ENCODE data around the gene PRICKLE2. TPM values are rescaled to one million over a fixed set of nuclear protein-coding genes. Genes with fewer than 3 reads are reported as not detected.

Gene PRICKLE2
- total RNA-seq, 1 experiment from 2014 or later = 3.2 TPM

DNA sequence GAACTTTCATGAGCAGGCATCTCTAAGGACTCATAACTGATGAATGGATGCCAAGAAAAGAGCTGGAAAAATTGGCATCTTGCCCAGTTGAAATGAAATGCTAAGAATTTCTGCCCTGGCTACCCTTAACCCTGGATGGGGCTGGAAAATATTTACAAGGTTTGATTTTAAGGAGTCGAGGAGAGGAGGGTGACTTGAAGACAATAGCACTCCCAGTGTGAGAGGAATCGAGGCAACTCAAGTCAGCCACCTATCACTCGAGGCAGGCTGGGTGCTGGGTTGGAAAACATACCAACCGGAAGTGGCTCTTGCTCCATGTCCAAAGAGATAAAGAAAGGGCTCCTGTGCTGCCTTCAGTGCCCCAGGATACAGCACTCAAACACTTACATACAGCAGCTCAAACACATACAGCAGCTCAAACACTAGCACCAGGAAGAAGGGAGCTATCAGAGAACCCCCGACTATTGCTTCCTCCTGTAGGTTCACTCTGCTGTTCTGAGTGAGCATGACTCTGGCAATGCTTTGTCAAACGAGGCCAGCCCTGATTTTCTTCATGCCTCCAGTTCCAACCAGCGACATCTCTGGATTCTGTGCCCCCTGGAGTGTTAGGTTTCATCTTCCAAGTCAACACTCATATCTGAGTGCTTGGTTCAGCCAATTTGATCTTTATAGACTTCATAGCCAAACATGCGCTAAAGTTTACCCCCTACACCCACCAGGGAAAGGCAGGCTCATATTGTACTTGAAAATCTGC, 4.9 kb downstream of the PRICKLE2 start:
- Histone ChIP-seq H2BK5ac (ENCODE audit: insufficient read length, low read length) (no peak overlapping the region), H3K27me3 (ENCODE audit: insufficient read depth, low read length) (peaks cover 9% of the 10 kb centered on the region; the same call in 1 of the 2 replicates), H3K79me1 (ENCODE audit: insufficient read depth, low read depth, low read length, poor library complexity, severe bottlenecking) (no peaks in the 10 kb centered on the region), H3K4me2 (ENCODE audit: insufficient read depth, insufficient read length, low read length) (no peak overlapping the region), H3K56ac (ENCODE audit: insufficient read length, low read depth, low read length) (no peak overlapping the region), H4K91ac (ENCODE audit: insufficient read length, low read depth, low read length) (no peak overlapping the region), H2BK12ac (ENCODE audit: insufficient read length, low read depth, low read length) (no peak overlapping the region), H3K4ac (ENCODE audit: low read depth, low read length) (no peak overlapping the region), H4K20me1 (ENCODE audit: control insufficient read depth, insufficient read depth, insufficient read length) (no peaks in the 10 kb centered on the region), H2BK120ac (ENCODE audit: low read depth, low read length, poor library complexity, severe bottlenecking) (no peak overlapping the region), H2BK15ac (ENCODE audit: low read depth, low read length) (no peak overlapping the region), H2AFZ (ENCODE audit: low read length) (no peak overlapping the region), H2BK20ac (ENCODE audit: low read depth, low read length, poor library complexity, severe bottlenecking) (no peak overlapping the region), H3K27ac (ENCODE audit: insufficient read length, low read depth, low read length) (no peak overlapping the region), H3K18ac (ENCODE audit: insufficient read length, low read depth, low read length) (no peak overlapping the region), H2AK5ac (ENCODE audit: insufficient read length, low read length) (no peak overlapping the region), H4K5ac (ENCODE audit: insufficient read length, low read depth, low read length) (no peak overlapping the region), H4K8ac (replicated peaks; ENCODE audit: insufficient read length, low read depth, low read length) (no peak overlapping the region), H3K9ac (ENCODE audit: extremely low read depth, insufficient read length, low read length) (no peak overlapping the region), H3K14ac (ENCODE audit: insufficient read depth, low read length) (no peak overlapping the region), H3K23ac (ENCODE audit: insufficient read length, low read depth, low read length) (no peak overlapping the region), H3K23me2 (ENCODE audit: insufficient read length, low read depth, low read length, poor library complexity, severe bottlenecking) (no peaks in the 10 kb centered on the region), H3T11ph (ENCODE audit: low read length) (no peak overlapping the region), H3K9me3 (ENCODE audit: control insufficient read depth, low read depth, low read length) (no peaks in the 10 kb centered on the region), H3K4me1 (ENCODE audit: insufficient read depth, low read length) (peaks cover 10% of the 10 kb centered on the region), H3K79me2 (ENCODE audit: insufficient read depth, low read length) (no peaks in the 10 kb centered on the region)
- DNase-seq = no peak
- no CpG with 5 or more reads among the region's 8 CpGs for WGBS (ENCODE audit: extremely low coverage, insufficient read length, low lambda C conversion rate)
- Mint-ChIP-seq H3K27ac (no peak overlapping the region), H3K27me3 (ENCODE audit: low read depth) (peaks cover 77% of the 10 kb centered on the region), H3K36me3 (ENCODE audit: insufficient read depth in 1 of 3, low read depth in 3 of 3) (no peaks in the 10 kb centered on the region), H3K4me1 (peaks cover 68 to 86% of the 10 kb centered on the region in 2 experiments), H3K4me3 (no peak overlapping the region), H3K9me3 (no peaks in the 10 kb centered on the region)
- TF ChIP-seq, protein P1, sequence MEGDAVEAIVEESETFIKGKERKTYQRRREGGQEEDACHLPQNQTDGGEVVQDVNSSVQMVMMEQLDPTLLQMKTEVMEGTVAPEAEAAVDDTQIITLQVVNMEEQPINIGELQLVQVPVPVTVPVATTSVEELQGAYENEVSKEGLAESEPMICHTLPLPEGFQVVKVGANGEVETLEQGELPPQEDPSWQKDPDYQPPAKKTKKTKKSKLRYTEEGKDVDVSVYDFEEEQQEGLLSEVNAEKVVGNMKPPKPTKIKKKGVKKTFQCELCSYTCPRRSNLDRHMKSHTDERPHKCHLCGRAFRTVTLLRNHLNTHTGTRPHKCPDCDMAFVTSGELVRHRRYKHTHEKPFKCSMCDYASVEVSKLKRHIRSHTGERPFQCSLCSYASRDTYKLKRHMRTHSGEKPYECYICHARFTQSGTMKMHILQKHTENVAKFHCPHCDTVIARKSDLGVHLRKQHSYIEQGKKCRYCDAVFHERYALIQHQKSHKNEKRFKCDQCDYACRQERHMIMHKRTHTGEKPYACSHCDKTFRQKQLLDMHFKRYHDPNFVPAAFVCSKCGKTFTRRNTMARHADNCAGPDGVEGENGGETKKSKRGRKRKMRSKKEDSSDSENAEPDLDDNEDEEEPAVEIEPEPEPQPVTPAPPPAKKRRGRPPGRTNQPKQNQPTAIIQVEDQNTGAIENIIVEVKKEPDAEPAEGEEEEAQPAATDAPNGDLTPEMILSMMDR (conservative IDR thresholded peaks at IDR 0.05) = no peak
